GM12801 (cell line): ENCODE data around the gene NFAT5.

Experiments
- TF ChIP-seq, protein P1 (sequence below): IDR thresholded peaks from one replicate; pipeline ENCODE4 v1.5.1; 2011; ENCODE audit warnings: control low read depth; ENCODE audit not compliant: insufficient read length; ENCODE audit errors: extremely low read depth

The NFAT5 gene

DNA sequence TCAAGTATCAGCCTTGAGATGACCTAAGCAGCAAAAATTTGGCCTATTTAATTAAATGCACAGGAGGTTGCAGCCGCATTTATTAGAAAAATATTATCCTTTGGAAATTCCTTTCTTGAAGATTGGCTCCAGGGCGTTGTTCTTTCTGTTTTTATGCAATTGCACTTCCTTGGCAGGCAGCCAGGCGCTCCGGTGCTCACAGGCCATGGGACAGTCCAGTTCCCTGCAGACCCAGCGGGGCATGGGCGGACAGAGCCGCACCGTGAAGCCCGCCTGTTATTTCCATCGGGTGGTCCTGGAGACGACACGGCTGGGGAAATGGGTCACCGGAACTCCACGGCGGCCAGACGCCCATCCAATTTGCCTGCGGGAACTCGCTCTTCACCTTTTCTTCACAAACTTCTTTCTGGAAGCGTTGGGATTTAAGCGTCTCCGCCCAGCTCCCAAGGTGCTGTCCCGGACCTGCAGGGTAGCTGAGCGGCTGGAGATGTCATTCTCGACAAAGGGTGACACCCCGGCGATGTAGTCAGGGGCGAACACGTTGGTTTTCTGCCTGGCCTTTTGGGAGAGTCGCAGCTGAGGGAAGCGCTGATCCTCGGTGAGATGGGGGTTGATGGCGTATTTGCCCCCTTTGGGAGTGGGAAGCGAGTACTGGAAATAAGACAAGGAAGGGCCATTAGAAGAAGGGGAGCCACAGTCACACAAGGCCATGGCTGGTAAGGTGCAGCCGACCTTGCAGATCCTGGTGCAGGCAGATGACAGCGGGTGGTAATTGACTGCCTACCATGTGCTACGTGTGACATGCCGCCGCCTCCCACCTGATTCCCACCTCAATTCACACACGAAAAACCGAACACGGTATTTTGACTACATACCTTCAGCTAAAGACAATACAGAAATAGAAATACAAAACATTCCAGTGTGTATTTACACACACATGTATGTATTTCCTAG is 176.5 kb downstream of the NFAT5 start:
- TF ChIP-seq, protein P1, sequence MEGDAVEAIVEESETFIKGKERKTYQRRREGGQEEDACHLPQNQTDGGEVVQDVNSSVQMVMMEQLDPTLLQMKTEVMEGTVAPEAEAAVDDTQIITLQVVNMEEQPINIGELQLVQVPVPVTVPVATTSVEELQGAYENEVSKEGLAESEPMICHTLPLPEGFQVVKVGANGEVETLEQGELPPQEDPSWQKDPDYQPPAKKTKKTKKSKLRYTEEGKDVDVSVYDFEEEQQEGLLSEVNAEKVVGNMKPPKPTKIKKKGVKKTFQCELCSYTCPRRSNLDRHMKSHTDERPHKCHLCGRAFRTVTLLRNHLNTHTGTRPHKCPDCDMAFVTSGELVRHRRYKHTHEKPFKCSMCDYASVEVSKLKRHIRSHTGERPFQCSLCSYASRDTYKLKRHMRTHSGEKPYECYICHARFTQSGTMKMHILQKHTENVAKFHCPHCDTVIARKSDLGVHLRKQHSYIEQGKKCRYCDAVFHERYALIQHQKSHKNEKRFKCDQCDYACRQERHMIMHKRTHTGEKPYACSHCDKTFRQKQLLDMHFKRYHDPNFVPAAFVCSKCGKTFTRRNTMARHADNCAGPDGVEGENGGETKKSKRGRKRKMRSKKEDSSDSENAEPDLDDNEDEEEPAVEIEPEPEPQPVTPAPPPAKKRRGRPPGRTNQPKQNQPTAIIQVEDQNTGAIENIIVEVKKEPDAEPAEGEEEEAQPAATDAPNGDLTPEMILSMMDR = no peak

DNA sequence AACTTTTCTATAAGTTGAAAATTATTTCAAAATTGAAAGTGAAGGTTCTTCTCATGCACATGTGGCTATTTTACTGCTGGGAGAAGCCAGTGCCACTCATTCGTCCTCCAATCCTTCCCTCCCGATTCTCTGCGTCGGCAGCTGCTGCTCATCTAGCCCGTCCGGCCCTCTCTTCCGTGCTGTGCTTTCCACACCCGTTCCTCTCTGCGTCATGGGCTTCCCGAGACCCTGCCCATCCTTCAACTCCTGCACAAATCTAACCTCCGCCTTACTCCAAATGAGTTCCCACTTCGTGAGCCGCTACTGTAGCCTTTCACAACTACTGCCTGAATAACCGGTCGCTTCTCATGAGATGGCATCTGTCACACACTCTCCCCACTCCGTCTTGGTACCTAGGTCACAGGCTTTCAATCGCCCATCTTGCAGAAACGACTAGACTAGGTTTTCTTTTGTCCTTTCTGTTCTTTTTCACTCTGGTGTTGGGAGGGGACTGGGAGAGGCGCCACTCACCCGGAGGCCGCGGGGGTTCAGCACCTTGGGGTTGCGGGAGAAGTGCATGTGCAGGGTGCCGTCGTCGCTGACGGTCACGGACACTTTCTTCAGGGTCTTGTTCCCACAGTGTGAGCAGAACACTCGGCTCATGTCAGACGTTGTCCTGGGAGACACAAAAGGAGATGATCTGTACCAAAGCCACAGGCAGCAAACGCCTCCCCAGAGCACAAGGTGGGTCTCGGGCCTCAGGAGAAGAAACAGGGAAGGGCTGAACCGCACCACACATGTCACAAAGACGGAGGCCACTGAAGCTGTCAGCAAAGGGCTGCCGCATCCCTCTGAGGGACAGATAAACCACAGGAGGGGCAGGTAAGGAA is 178.8 kb downstream of the NFAT5 start:
- TF ChIP-seq, protein P1 = no peak

DNA sequence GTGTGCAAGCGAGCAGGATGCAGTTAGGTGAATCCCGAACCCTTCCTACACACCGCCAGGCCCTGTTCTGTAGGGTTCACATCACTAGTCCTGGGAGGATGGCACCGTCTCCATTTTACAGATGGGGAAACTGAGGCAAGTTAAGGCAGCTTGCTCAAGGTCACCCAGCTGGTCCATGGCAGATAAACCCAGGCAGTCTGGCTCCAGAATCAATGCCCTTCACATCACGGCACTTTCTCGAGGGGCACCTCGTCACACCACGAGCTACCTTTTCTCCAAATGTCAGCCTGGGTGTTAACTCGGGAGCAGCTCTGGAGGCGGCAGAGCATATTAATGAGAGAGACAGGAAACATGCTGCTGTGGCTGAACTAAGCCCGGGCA is 179.5 kb downstream of the NFAT5 start:
- TF ChIP-seq, protein P1 = no peak

DNA sequence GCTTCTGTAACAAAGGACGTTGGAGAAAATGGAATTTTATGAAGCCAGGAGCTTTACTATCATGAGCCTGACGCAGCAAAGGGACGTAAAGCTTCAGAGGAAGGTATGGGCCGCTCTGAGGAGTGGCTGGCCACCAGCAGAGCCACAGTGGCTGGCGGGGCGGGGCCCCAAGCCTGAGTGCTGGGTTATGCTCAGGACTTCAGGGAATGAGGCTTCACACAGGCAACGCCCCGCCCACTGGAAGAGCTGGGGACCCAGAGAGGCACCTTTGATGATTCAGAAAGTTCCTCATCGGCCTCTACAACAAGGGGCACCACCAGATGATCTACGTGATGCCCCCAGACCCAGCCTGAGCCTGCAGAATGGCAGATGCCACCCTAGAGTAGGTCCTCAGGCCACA is 180.2 kb downstream of the NFAT5 start:
- TF ChIP-seq, protein P1 = no peak

DNA sequence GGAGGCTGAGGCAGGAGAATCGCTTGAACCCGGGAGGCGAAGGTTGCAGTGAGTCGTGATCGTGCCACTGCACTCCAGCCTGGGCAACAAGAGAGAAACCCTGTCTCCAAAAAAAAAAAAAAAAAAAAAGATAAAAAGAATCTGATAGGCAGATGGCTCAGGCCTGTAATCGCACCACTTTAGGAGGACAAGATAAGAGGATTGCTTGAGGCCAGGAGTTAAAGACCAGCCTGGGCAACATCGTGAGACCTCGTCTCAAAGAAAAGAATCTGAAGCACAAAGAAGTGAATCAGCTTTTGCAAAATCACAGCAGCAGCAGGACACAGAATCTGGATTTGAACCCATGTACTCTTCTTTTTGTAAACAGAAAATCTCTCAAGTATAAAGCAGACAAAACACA is 181.3 kb downstream of the NFAT5 start:
- TF ChIP-seq, protein P1 = no peak

DNA sequence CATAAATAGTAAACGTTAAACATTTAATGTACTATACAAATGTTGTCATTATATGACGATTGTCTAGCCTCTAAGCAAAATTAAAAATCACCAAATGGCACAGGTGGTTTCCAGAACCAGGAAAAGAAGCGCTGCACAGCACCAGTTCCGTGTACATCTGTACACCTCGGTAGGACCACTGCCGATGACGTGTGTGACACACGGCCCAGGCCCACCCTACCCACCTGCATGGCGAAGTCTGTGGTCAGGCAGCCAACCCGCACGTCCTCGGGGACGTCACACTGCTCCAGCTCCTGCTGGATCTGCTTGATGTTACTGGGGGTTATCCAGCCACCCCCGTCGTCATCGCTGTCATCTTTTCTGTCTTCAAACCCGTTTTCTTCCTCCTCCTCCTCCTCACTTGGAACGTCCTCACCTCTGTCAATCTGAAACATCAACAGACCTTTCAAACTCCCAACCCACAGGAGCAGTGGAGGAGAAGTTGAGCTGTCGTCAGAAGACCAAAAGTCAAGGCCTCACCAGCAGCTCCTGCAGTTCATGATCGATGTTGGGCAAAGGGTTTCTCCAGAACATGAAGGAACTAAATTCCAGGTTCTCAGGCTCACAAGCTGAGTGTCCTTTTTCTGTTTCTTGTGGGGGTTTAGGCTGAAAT is 183.1 kb downstream of the NFAT5 start:
- TF ChIP-seq, protein P1 = no peak

DNA sequence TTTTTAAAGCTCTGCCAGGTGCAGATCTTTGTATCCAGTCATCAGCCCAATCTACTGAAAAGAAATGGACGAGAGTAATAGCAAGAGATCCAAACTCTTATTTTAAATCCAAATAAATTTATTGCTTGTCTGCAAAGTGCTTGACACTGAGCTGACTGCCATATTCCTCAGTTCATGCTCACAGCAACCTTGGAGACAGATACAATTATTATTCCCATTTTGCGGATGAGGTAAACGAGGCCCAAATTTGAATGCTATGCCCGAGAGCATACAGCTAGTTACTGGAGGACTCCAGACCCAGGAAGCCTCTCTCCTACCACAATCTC is 188.3 kb downstream of the NFAT5 start:
- TF ChIP-seq, protein P1 = no peak
